ENCODE measurements around the gene STK32A.

STK32A gene

DNA sequence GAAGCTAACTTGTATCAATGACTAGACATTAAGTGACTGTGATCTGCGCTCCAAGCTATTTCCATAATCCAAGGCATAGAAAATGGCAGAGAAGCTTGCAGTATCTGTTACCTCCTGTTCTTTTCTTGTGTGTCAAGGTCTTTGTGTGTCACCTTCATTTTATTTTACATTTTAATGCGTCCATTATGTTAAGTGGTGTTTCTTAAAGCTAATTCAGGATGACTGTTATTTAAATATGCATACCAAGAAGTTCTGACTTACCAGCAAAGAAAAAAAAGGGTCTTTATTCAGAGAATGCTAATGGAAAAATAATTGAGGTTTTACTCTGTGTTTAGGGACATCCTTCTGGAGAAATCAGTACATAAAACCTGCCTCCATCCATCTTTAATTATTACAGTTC, 52.3 kb downstream of the STK32A start:
- Histone ChIP-seq H3K9me3 (ENCODE audit: insufficient read depth, low read depth, low read length) (no peaks in the 10 kb centered on the region), H3K4ac (ENCODE audit: low read depth, low read length) (no peak overlapping the region), H3K79me1 (ENCODE audit: low read length) (no peaks in the 10 kb centered on the region), H3K4me2 (ENCODE audit: low read length) (no peak overlapping the region), H3K18ac (ENCODE audit: low read length) (no peak overlapping the region), H3K4me3 (ENCODE audit: low read depth, low read length) (no peak overlapping the region), H2BK12ac (ENCODE audit: low read length) (no peak overlapping the region), H3K36me3 (ENCODE audit: control insufficient read depth in 1 of 2, insufficient read depth in 2 of 2, low read length in 2 of 2) (no peaks in the 10 kb centered on the region), H3K27me3 (ENCODE audit: insufficient read depth, low read length) (no peaks in the 10 kb centered on the region), H3K14ac (ENCODE audit: low read length) (no peak overlapping the region), H3K23ac (ENCODE audit: low read length) (no peak overlapping the region), H2BK5ac (ENCODE audit: low read depth, low read length, poor library complexity) (no peak overlapping the region), H3K27ac (ENCODE audit: low read depth, low read length) (no peak overlapping the region), H2AK5ac (ENCODE audit: low read length) (no peak overlapping the region), H3K4me1 (ENCODE audit: control insufficient read depth in 1 of 2, insufficient read depth in 2 of 2, low read length in 2 of 2) (no peaks in the 10 kb centered on the region), H4K8ac (ENCODE audit: low read depth, low read length) (no peak overlapping the region), H3K79me2 (ENCODE audit: control insufficient read depth, insufficient read depth, low read length, poor library complexity) (no peaks in the 10 kb centered on the region), H2AFZ (ENCODE audit: insufficient read depth, low read length, poor library complexity) (no peak overlapping the region), H3K9ac (ENCODE audit: low read length) (no peak overlapping the region), H2BK120ac (ENCODE audit: insufficient read depth, low read length, poor library complexity) (no peak overlapping the region), H4K91ac (ENCODE audit: low read depth, low read length) (no peak overlapping the region), H4K12ac (ENCODE audit: low read depth, low read length) (no peak overlapping the region)
- WGBS (ENCODE audit: extremely low coverage, insufficient coverage, insufficient read length): no CpG with 5 or more reads among the region's 2 CpGs
- DNase-seq: no peak

DNA sequence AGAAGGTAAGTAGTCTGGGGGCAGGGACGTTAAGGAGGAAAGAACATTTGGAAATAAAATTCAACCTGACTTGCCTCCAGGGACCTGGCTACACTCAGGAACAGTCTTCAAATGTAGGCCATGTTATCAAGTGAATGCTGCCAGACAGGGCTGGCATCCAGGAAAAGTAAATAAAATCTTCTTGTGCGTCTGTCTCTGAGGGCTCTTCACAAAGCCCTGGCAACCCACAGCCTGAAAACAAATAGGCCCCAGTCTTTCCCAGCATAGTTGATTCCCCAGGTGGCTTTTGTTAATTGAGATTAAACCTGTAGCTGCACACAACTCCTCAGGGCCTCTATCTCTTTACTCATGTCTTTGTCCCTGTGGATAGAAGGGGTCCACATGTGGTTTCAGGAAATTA, 55.4 kb downstream of the STK32A start:
- Histone ChIP-seq H2BK12ac (ENCODE audit: low read length) (no peak overlapping the region), H3K23ac (ENCODE audit: low read length) (no peak overlapping the region), H3K9me3 (ENCODE audit: insufficient read depth, low read depth, low read length) (no peaks in the 10 kb centered on the region), H3K4me2 (ENCODE audit: low read length) (no peak overlapping the region), H2AK5ac (ENCODE audit: low read length) (no peak overlapping the region), H2BK120ac (ENCODE audit: insufficient read depth, low read length, poor library complexity) (no peak overlapping the region), H3K27ac (ENCODE audit: low read depth, low read length) (no peak overlapping the region), H3K36me3 (ENCODE audit: control insufficient read depth in 1 of 2, insufficient read depth in 2 of 2, low read length in 2 of 2) (no peaks in the 10 kb centered on the region), H2BK5ac (ENCODE audit: low read depth, low read length, poor library complexity) (no peak overlapping the region), H4K8ac (ENCODE audit: low read depth, low read length) (no peak overlapping the region), H3K4me1 (ENCODE audit: control insufficient read depth in 1 of 2, insufficient read depth in 2 of 2, low read length in 2 of 2) (no peaks in the 10 kb centered on the region), H4K12ac (ENCODE audit: low read depth, low read length) (no peak overlapping the region), H3K79me2 (ENCODE audit: control insufficient read depth, insufficient read depth, low read length, poor library complexity) (no peaks in the 10 kb centered on the region), H3K27me3 (ENCODE audit: insufficient read depth, low read length) (no peaks in the 10 kb centered on the region), H3K18ac (ENCODE audit: low read length) (no peak overlapping the region), H3K14ac (ENCODE audit: low read length) (no peak overlapping the region), H2AFZ (ENCODE audit: insufficient read depth, low read length, poor library complexity) (no peak overlapping the region), H3K4ac (ENCODE audit: low read depth, low read length) (no peak overlapping the region), H3K9ac (ENCODE audit: low read length) (no peak overlapping the region), H3K79me1 (ENCODE audit: low read length) (no peaks in the 10 kb centered on the region), H4K91ac (ENCODE audit: low read depth, low read length) (no peak overlapping the region), H3K4me3 (ENCODE audit: low read depth, low read length) (no peak overlapping the region)
- DNase-seq: no peak
- WGBS (ENCODE audit: extremely low coverage, insufficient coverage, insufficient read length): no CpG with 5 or more reads among the region's 2 CpGs

DNA sequence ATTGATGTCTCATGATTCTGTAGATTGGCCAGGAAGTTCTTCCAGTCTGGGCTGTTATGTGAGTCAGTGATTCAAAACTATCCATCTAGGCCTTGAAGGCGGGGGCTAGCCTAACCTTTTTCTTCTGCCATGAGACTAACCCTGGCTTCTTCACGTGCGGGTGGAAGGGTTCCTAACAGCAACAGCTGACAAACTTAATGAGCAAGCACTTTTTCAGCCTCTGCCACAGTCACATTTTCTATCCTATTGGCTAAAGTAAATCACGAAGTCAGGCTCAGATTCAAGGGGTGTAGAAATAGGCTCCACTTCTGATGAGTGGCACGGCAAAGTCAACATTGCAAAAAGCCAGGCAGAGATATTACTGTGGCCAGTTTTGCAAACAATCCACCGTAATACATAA, 68.4 kb downstream of the STK32A start:
- no peak overlapping the region for H3K4me3 ChIP-seq (ENCODE audit: low read depth, low read length)
- no peak overlapping the region for H3K27ac ChIP-seq (ENCODE audit: low read depth, low read length)
- H2AFZ ChIP-seq (ENCODE audit: insufficient read depth, low read length, poor library complexity): no peak overlapping the region
- H3K4me2 ChIP-seq (ENCODE audit: low read length): no peak overlapping the region
- no peaks in the 10 kb centered on the region for H3K79me1 ChIP-seq (ENCODE audit: low read length)
- H3K9ac ChIP-seq (ENCODE audit: low read length): no peak overlapping the region
- no peak overlapping the region for H4K91ac ChIP-seq (ENCODE audit: low read depth, low read length)
- H2BK5ac ChIP-seq (ENCODE audit: low read depth, low read length, poor library complexity): no peak overlapping the region
- no peak overlapping the region for H3K4ac ChIP-seq (ENCODE audit: low read depth, low read length)
- no peak overlapping the region for H3K18ac ChIP-seq (ENCODE audit: low read length)
- H3K36me3 ChIP-seq (ENCODE audit: control insufficient read depth in 1 of 2, insufficient read depth in 2 of 2, low read length in 2 of 2): no peaks in the 10 kb centered on the region
- H4K8ac ChIP-seq (ENCODE audit: low read depth, low read length): no peak overlapping the region
- H2AK5ac ChIP-seq (ENCODE audit: low read length): no peak overlapping the region
- no peak overlapping the region for H2BK120ac ChIP-seq (ENCODE audit: insufficient read depth, low read length, poor library complexity)
- no peaks in the 10 kb centered on the region for H3K4me1 ChIP-seq (ENCODE audit: control insufficient read depth in 1 of 2, insufficient read depth in 2 of 2, low read length in 2 of 2)
- H3K79me2 ChIP-seq (ENCODE audit: control insufficient read depth, insufficient read depth, low read length, poor library complexity): no peaks in the 10 kb centered on the region
- DNase-seq: no peak
- H3K23ac ChIP-seq (ENCODE audit: low read length): no peak overlapping the region
- H4K12ac ChIP-seq (ENCODE audit: low read depth, low read length): no peak overlapping the region
- no peak overlapping the region for H2BK12ac ChIP-seq (ENCODE audit: low read length)
- no peaks in the 10 kb centered on the region for H3K27me3 ChIP-seq (ENCODE audit: insufficient read depth, low read length)
- WGBS (ENCODE audit: extremely low coverage, insufficient coverage, insufficient read length): no CpG with 5 or more reads among the region's 6 CpGs
- no peak overlapping the region for H3K14ac ChIP-seq (ENCODE audit: low read length)
- H3K9me3 ChIP-seq (ENCODE audit: insufficient read depth, low read depth, low read length): no peaks in the 10 kb centered on the region

DNA sequence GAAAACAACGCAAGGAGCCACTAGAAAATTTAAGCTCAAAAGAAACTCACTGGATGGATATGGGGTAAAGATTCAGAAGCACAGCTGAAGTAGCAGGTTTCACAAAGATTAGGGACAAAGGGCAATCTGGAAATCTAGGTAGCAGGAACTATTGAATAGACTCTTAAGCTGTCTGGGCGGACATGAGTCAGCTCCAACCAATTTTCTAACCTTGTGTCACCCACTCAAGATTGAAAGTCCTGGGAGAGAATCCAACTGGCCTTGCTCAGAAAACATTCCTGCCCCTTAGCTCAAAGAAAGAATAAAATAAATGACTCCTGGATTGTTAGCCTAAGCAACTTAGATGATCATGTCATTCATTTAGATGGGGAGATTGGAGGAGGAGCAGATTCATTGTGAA, 69.2 kb downstream of the STK32A start:
- Histone ChIP-seq H4K91ac (ENCODE audit: low read depth, low read length) (no peak overlapping the region), H3K27ac (ENCODE audit: low read depth, low read length) (no peak overlapping the region), H3K4me3 (ENCODE audit: low read depth, low read length) (no peak overlapping the region), H2BK5ac (ENCODE audit: low read depth, low read length, poor library complexity) (no peak overlapping the region), H3K9ac (ENCODE audit: low read length) (no peak overlapping the region), H2BK120ac (ENCODE audit: insufficient read depth, low read length, poor library complexity) (no peak overlapping the region), H2BK12ac (ENCODE audit: low read length) (no peak overlapping the region), H3K36me3 (ENCODE audit: control insufficient read depth in 1 of 2, insufficient read depth in 2 of 2, low read length in 2 of 2) (no peaks in the 10 kb centered on the region), H3K4me1 (ENCODE audit: control insufficient read depth in 1 of 2, insufficient read depth in 2 of 2, low read length in 2 of 2) (no peaks in the 10 kb centered on the region), H3K27me3 (ENCODE audit: insufficient read depth, low read length) (no peaks in the 10 kb centered on the region), H3K79me1 (ENCODE audit: low read length) (no peaks in the 10 kb centered on the region), H2AFZ (ENCODE audit: insufficient read depth, low read length, poor library complexity) (no peak overlapping the region), H3K79me2 (ENCODE audit: control insufficient read depth, insufficient read depth, low read length, poor library complexity) (no peaks in the 10 kb centered on the region), H3K14ac (ENCODE audit: low read length) (no peak overlapping the region), H3K9me3 (ENCODE audit: insufficient read depth, low read depth, low read length) (no peaks in the 10 kb centered on the region), H3K4ac (ENCODE audit: low read depth, low read length) (no peak overlapping the region), H3K23ac (ENCODE audit: low read length) (no peak overlapping the region), H4K12ac (ENCODE audit: low read depth, low read length) (no peak overlapping the region), H3K4me2 (ENCODE audit: low read length) (no peak overlapping the region), H4K8ac (ENCODE audit: low read depth, low read length) (no peak overlapping the region), H2AK5ac (ENCODE audit: low read length) (no peak overlapping the region), H3K18ac (ENCODE audit: low read length) (no peak overlapping the region)
- no peak for DNase-seq
- WGBS (ENCODE audit: extremely low coverage, insufficient coverage, insufficient read length): no CpG with 5 or more reads among the region's 2 CpGs
